Measurements from ENCODE around the gene GABRB1.

Gene GABRB1

GRCh38 chr4:47386146-47386545 lies 354.8 kb downstream of the GABRB1 start:
- H3K9me3 ChIP-seq, result no peaks in the 10 kb centered on the region
- no peaks in the 10 kb centered on the region for H3K36me3 ChIP-seq
- H3K4me1 ChIP-seq, result peaks cover 49% of the 10 kb centered on the region
- DNase-seq, result no peak
- H3K27me3 ChIP-seq, result no peaks in the 10 kb centered on the region
- no peak overlapping the region for H3K4me3 ChIP-seq (ENCODE audit: low read depth, low read length)
- no peak for TF ChIP-seq CTCF (IDR thresholded peaks at IDR 0.05; ENCODE audit: low read depth, low read length)

- no peaks in the 10 kb centered on the region for H3K27me3 ChIP-seq
- no peaks in the 10 kb centered on the region for H3K36me3 ChIP-seq
- H3K4me3 ChIP-seq (ENCODE audit: low read depth, low read length), result no peak overlapping the region
- H3K4me1 ChIP-seq, result peaks cover 49% of the 10 kb centered on the region
- TF ChIP-seq CTCF (IDR thresholded peaks at IDR 0.05; ENCODE audit: low read depth, low read length), result no peak
- no peaks in the 10 kb centered on the region for H3K9me3 ChIP-seq
- peak; percentile 57 for DNase-seq
Measured at GRCh38 chr4:47386561-47387235, 355.3 kb downstream of the GABRB1 start.

- no peaks in the 10 kb centered on the region for H3K27me3 ChIP-seq
- H3K36me3 ChIP-seq, result no peaks in the 10 kb centered on the region
- peaks cover 46% of the 10 kb centered on the region for H3K4me1 ChIP-seq
- TF ChIP-seq CTCF (IDR thresholded peaks at IDR 0.05; ENCODE audit: low read depth, low read length), result no peak
- no peak for DNase-seq
- no peak overlapping the region for H3K4me3 ChIP-seq (ENCODE audit: low read depth, low read length)
- no peaks in the 10 kb centered on the region for H3K9me3 ChIP-seq
Measured at GRCh38 chr4:47390428-47391125, 359.2 kb downstream of the GABRB1 start.

GRCh38 chr4:47391256-47391655 lies 359.9 kb downstream of the GABRB1 start:
- no peaks in the 10 kb centered on the region for H3K36me3 ChIP-seq
- H3K4me1 ChIP-seq, result peaks cover 43% of the 10 kb centered on the region
- no peaks in the 10 kb centered on the region for H3K9me3 ChIP-seq
- no peaks in the 10 kb centered on the region for H3K27me3 ChIP-seq
- no peak for DNase-seq
- H3K4me3 ChIP-seq (ENCODE audit: low read depth, low read length), result no peak overlapping the region
- TF ChIP-seq CTCF (IDR thresholded peaks at IDR 0.05; ENCODE audit: low read depth, low read length), result no peak

GRCh38 chr4:47406408-47406807 lies 375.0 kb downstream of the GABRB1 start:
- DNase-seq, result no peak
- H3K4me1 ChIP-seq, result no peaks in the 10 kb centered on the region
- no peaks in the 10 kb centered on the region for H3K27me3 ChIP-seq
- TF ChIP-seq CTCF (IDR thresholded peaks at IDR 0.05; ENCODE audit: low read depth, low read length), result no peak
- H3K36me3 ChIP-seq, result no peaks in the 10 kb centered on the region
- no peak overlapping the region for H3K4me3 ChIP-seq (ENCODE audit: low read depth, low read length)
- H3K9me3 ChIP-seq, result no peaks in the 10 kb centered on the region

- Histone ChIP-seq H3K4me3 (ENCODE audit: low read depth, low read length) (no peak overlapping the region), H3K36me3 (no peaks in the 10 kb centered on the region), H3K4me1 (no peaks in the 10 kb centered on the region), H3K9me3 (no peaks in the 10 kb centered on the region), H3K27me3 (no peaks in the 10 kb centered on the region)
- DNase-seq, result no peak
- TF ChIP-seq CTCF (IDR thresholded peaks at IDR 0.05; ENCODE audit: low read depth, low read length), result no peak
Measured at GRCh38 chr4:47410271-47410670, 378.9 kb downstream of the GABRB1 start.

All from BE2C (cell line).